Regular cardiac myocyte (primary cell): ENCODE measurements around the gene RPUSD2. TPM values are rescaled to one million over a fixed set of nuclear protein-coding genes. Genes with fewer than 3 reads are reported as not detected.

Experiments
- total RNA-seq: library from RNA; depleted of rRNA; stranded (reverse); fragments of >200 nt; gene quantifications from 2 replicates; pipeline ENCODE4 v1.2.3, GENCODE V29; 2014

Gene RPUSD2, protein sequence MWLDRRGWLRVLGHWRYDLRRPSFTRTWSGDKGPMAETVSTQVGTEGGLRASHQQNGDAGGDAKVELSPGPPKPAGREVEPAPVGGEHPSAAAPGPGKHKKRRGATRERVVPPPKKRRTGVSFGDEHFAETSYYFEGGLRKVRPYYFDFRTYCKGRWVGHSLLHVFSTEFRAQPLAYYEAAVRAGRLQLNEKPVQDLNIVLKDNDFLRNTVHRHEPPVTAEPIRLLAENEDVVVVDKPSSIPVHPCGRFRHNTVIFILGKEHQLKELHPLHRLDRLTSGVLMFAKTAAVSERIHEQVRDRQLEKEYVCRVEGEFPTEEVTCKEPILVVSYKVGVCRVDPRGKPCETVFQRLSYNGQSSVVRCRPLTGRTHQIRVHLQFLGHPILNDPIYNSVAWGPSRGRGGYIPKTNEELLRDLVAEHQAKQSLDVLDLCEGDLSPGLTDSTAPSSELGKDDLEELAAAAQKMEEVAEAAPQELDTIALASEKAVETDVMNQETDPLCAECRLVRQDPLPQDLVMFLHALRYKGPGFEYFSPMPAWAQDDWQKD
- 9.3 and 15.9 TPM in 2 replicates for total RNA-seq

DNA sequence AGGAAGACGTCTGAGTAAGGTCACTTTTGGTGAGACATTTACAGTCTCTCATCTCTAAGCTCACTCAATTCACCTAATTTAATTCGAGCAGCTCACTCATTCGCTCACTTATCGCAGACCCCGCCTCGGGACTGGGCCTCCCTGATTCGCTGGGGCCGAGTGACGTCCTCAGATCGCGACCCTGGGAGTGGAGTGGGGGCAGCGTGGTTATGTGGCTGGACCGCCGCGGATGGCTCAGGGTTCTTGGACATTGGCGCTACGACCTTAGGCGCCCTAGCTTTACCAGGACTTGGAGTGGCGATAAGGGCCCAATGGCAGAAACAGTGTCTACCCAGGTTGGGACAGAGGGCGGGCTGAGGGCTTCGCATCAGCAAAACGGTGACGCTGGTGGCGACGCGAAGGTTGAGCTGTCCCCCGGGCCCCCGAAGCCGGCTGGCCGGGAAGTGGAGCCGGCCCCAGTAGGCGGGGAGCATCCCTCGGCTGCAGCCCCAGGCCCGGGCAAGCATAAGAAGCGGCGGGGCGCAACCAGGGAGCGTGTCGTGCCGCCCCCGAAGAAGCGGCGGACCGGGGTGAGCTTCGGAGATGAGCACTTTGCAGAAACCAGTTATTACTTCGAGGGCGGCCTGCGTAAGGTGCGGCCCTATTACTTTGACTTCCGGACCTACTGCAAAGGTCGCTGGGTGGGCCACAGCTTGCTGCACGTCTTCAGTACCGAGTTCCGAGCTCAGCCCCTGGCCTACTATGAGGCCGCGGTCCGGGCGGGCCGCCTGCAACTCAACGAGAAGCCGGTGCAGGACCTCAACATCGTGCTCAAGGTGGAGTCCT is at the start of gene RPUSD2:
TSS of gene RPUSD2 (plus strand) at position 171 of the 825 bp plus-strand sequence. CDS start at position 210, 39 bp downstream.

GRCh38 chr15:40564591-40565332 is 4.3 kb upstream of the RPUSD2 start, which contains the start of gene CCDC32:
Gene CCDC32 (minus strand): TSS chr15:40565042. CDS start chr15:40563015, 2,027 bp downstream.

GRCh38 chr15:40593588-40594428 is 24.7 kb downstream of the RPUSD2 start, which contains the start of gene KNL1:
Gene KNL1 (plus strand): TSS chr15:40594249. CDS start chr15:40602932, 8,683 bp downstream.

Other genes starting within 250 kb of the RPUSD2 start
- gene INAFM2, start 245.6 kb upstream of the RPUSD2 start, total RNA-seq, result 37.8 and 39.5 TPM in 2 replicates
- 16.9 and 18.0 TPM in 2 replicates for gene CCDC9B, start 228.4 kb upstream of the RPUSD2 start, total RNA-seq
- not detected in 2 replicates for gene PHGR1, start 218.3 kb upstream of the RPUSD2 start, total RNA-seq
- under 0.01 and 0.19 TPM in 2 replicates for gene DISP2, start 211.1 kb upstream of the RPUSD2 start, total RNA-seq
- 65.1 and 89.1 TPM in 2 replicates for gene KNSTRN, start 186.6 kb upstream of the RPUSD2 start, total RNA-seq
- gene IVD, start 163.5 kb upstream of the RPUSD2 start, total RNA-seq, result 41.7 and 59.4 TPM in 2 replicates
- gene BAHD1, start 128.3 kb upstream of the RPUSD2 start, total RNA-seq, result 3.4 and 5.0 TPM in 2 replicates
- gene CHST14, start 98.3 kb upstream of the RPUSD2 start, total RNA-seq, result 7.6 and 10.9 TPM in 2 replicates
- gene CCDC32, start 4.3 kb upstream of the RPUSD2 start, total RNA-seq, result 21.7 and 23.7 TPM in 2 replicates
- 2.5 and 24.7 TPM in 2 replicates for gene KNL1, start 24.9 kb downstream of the RPUSD2 start, total RNA-seq
- 1.1 and 14.2 TPM in 2 replicates for gene RAD51, start 125.9 kb downstream of the RPUSD2 start, total RNA-seq
- gene RMDN3, start 186.0 kb downstream of the RPUSD2 start, total RNA-seq, result 29.6 and 40.5 TPM in 2 replicates
- gene GCHFR, start 194.8 kb downstream of the RPUSD2 start, total RNA-seq, result 0.38 and 2.0 TPM in 2 replicates
- not detected in 2 replicates for gene C15orf62, start 200.7 kb downstream of the RPUSD2 start, total RNA-seq
- gene ZFYVE19, start 237.8 kb downstream of the RPUSD2 start, total RNA-seq, result 13.5 and 21.7 TPM in 2 replicates
- 11.0 and 26.6 TPM in 2 replicates for gene DNAJC17, start 238.2 kb downstream of the RPUSD2 start, total RNA-seq